GM18526 (cell line): ENCODE data around the gene MMP17.

Source experiments
- POLR2A ChIP-seq: IDR thresholded peaks from 3 replicates; pipeline ENCODE4 v1.6.1; 2011; ENCODE audit not compliant: insufficient read length; ENCODE audit errors: extremely low read depth

MMP17 gene

DNA sequence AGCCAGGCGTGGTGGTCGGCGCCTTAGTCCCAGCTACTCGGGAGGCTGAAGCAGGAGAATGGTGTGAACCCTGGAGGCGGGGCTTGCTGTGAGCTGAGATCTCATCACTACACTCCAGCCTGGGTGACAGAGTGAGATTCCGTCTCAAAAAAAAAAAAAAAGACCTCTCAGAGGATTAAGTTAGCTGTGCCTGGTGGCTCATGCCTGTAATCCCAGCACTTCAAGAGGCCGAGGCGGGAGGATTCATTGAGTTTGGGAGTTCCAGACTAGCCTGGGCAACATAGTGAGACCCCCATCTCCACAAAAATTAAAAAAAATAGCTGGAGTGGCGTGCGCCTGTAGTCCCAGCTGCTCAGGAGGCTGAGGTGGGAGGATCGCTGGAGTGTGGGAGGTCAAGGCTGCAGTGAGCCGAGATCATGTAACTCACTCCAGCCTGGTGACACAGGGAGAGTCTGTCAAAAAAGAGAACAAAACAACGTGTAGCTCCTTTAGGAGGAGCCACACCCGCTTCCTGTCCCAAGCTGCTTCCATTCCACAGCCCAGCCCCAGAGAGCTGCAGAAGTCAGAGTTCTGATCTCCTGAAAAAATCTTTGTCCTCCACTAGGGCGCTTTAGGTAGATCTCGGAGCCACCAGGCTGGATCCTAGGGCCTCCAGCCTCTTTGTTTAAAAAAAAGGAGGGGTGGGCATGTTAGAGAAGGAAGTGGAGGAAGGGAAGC lies 54.8 kb downstream of the MMP17 start:
- TF ChIP-seq POLR2A, result no peak

DNA sequence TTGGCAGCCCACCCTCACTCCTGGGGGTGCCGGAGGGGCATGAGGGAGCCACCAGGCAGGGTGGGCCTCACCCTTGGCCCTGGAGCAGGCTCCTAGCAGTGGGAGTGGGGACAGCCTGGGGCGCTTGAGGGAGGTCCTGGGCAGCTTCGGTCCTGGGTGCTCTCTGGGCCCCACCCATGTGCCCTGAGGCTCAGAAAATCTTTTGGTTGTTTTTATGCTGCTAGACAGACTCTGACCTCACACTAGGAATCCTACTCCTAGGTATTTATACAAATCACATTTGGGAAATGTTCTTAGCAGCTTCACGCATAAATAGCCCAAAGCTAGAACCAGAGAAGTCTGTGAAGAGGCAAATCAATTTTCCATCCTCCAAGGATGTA lies 55.3 kb downstream of the MMP17 start:
- TF ChIP-seq POLR2A, result no peak

DNA sequence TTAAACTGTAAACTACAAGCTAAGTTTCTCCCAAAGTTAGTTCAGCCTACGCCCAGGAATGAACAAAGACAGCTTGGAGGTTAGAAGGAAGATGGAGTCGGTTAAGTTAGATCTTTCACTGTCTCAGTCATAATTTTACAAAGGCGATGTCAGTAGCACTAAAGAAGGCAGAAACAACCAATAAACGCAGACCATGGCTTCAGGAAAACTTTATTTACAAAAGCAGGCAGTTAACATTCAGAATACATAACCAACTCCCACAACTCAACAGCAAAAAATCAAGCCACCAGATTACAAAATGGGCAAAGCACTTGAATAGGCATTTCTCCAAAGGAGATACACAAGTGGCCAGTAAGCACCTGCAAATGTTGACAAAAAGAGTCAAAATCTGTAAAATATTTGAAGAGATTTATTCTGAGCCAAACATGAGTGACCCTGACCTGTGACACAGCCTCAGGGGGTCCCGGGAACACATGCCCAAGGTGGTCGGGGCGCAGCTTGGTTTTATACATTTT lies 57.4 kb downstream of the MMP17 start:
- no peak for TF ChIP-seq POLR2A

DNA sequence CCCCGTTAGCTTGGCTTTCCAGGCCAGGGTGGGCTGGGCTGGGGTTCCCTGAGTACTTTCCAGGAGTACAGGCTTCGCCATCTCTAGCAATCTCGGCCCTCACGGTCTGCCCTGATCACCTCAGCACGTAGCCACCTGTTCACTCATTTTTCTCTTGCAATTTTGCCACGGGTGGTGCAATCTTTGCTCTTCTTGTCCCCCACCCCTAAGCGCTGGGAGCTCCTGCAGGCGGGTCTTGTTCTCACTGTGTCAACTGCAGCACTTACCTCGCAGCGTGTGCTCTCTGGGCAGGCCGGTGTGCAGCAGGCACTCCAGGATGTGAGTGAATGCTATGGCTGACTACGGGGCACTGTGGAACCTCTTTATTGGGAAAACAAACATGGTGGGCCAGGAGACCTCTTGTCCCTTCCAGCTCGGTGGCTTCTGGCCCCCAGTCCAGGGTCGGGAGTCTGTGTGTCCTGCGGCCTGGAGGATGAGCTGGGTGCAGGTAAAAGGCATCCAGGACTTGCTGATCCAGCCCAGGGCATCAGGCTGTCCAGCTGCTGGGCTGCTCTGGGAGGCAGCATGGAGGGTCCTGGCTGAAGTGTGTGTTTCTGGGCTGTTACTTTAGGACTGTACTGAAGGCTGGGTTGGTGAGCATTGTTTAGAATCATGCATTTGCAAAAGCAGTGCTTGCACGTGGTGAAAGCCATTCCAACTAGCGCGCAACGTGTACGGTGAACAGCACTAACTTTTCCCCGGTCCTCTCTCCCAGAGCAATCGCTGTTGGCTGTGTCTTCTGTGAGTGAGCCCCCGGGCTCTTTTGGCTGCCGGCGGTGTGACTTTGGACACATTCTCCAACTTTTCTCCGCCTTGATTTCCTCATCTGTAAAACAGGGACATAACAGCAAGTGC lies 64.8 kb downstream of the MMP17 start:
- TF ChIP-seq POLR2A, result no peak

DNA sequence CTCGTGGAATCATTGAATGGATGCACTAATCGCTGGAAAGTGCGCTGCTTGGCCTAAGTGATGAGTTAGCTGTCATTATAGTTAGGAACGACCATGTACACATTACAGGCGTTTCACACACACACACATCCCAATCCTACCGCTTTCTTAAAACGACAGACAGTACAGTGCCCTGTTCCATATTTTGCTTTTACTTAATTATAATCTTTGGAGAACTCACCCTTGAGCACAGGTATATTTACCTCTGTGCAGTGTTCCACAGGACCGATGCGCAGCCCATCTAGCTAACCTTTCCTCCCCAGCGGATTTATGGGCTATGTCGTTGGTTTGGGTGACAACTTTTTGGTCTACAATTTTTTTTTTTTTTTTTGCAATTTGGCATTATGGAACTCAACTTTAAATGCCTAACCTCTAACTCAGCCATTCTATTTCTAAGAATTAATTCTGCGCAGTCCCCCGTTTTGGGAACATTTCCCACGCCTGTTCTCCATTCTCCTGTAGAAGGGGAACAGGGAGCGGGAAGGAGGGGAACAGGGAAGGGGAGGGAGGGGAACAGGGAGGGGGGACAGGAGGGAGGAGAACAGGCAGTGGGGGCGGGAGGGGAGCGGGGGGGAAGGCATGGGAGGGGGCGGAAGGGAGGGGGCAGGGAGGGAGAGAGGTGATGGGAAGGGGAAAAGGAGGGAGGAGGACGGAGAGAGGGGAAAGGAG lies 65.6 kb downstream of the MMP17 start:
- no peak for TF ChIP-seq POLR2A

DNA sequence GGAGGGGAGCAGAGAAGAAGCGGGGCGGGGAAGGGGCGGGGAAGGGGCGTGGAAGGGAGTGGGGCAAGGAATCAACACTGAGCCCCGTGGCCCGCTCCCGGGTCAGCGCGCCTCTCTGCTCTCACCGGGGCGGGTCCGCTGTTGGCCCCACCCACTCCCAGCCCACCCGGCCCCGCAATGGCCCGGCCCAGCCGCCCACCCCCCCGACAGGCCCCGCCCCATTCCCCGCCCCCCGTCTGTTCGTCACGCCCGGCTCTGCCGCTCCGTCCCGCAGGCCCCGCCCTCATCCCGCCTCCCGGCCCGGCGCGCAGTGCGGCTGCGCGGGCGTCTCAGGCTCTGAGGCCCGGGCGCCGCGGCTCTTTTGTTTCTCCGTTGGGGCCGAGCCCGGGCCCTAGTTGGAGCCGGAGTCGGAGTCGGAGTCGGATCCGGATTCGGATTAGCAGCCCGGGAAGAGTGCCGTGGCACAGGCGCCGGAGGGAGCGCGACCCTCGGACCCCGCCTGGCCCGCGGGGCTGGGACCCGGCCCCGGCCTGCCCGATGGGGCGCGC lies 66.2 kb downstream of the MMP17 start, which contains the start of gene ULK1:
Gene ULK1, plus strand, starts transcription at position 310 of the 548 bp plus-strand sequence. CDS start 380 bp downstream, outside the sequence.
- TF ChIP-seq POLR2A, result peak; percentile 72

DNA sequence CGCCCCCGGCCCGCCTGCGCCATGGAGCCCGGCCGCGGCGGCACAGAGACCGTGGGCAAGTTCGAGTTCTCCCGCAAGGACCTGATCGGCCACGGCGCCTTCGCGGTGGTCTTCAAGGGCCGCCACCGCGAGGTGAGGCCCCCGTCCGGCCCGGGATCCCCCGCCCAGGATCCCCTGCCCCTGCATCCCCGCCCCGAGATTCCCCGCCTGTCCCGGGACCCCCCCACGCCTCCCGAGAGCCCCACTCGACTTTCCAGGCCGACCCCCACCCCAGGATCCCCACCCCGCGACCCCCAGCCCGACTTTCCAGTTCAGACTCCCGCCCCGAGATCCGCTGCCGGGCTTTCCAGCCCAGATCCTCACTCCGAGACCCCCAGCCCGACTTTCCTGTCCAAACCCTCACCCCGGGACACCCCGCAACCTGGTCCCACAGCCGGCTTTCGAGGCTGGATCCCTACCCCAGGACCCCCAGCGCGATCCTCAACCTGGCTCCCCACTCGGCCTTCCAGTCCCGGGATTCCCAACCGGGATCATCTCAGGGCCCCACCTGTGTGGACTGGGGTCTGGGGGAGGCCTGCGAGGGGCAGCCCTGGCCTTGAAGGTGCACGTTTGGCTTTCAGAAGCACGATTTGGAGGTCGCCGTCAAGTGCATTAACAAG lies 66.9 kb downstream of the MMP17 start:
- no peak for TF ChIP-seq POLR2A

DNA sequence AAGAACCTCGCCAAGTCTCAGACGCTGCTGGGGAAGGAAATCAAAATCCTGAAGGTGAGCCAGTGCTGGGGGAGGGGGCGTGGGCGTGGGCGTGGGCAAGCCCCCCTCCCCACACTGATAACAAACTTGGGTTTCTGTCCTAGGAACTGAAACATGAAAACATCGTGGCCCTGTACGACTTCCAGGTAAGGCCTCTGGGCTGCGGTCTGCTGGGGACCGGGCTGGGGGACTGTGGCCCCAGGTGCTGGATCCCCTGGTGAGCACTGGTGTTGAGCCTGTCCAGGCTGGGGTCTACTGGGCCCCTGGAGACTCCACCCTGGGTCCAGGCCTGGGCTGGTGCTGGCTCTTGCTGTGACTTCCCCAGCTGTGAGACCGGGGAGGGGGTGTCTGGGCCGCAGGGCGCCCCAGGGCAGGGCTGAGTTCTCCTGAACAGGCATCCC lies 67.5 kb downstream of the MMP17 start:
- TF ChIP-seq POLR2A, result no peak

DNA sequence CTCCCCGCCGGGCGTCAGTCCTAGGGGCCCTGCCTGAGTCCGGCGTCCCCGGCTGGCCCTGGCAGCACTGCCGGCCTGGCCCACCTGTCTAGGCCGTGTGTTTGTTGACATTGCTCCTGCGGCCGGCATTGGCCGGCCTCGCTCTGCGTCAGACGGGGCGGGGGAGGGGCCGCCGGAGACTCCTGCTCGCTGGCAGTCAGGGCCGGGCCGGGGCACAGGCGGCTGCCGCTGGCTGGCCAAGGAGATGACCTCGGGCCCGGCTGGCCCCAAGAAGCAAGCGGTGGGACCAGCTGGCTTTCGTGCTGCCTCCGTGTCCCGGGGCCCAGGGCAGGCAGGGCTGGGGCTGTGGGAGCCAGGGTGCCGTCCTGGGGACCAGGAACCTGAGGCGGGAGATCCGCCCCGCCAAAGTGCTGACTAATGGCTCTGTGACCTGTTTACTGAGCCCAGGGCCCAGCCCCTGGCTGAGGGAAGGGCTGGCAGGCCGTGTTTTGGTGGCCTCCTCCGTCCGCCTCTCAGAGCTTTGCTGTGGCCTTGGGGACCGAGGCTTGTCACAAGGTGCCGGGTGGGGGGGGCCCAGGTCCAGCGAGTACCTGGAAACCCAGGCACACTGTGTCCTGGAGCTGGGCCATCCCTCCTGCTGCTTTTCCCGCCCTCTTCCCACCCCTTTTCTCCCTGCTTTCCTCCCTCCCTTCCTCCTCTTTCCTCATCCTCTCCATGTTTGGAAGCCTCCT lies 68.1 kb downstream of the MMP17 start:
- TF ChIP-seq POLR2A, result no peak

DNA sequence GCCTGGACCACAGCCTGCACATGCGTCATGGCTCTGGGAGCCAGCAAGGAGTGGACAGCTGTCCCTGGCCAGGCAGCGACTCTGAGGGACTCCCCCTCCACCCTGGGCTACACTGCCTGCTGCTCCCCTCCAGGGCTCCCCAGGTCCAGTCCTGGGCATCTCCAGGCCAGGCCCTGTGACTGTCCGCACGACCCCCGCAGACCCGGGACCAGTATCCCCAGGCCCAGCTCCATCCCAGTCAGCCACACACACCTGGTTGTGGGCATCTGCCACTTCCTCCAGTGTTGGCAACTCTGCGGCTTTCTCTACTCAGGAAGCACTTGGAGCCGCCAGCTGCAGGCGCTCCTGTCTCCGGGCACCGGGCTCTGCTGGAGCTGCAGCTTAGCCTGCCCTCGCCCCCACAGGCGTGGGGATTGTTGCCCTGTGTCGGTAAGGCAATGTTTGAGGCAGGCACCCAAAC lies 68.6 kb downstream of the MMP17 start:
- no peak for TF ChIP-seq POLR2A

DNA sequence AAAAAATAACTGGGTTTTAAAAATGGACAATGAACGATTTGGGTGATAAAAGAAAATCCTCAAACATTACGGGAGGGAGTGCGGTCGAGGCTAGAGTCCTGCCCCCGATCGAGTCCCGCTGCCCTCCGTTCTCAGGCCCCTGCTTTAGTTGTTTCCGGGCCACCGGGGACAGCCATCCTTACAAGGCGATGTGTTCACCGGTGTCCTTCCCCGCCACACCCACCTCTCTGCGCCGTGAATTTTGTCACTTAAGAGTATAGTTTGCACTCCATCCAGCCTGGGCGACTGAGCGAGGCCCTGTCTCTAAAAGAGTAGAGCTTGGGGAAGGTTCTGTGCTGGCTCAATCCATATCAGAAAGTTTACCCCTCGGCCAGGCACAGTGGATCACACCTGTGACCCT lies 69.1 kb downstream of the MMP17 start:
- TF ChIP-seq POLR2A, result no peak

DNA sequence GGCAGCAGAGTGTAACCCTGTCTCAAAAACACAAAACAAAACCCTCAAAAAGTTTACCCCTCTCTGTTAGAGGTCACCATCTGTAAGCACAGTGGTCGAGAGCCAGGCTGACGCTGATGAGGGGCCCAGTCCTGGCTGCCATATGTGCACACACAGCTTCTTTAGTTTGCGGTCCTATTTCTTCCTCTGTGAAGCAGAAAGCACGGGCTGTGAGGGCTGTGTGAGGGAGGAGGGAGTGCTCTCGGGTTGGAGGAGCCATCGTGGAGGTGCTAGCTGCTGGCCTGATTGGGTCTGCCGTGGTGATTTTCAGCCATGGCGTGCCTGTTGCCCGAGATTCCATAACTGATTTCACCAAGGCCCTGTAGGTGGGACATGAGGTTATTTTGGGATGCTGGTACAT lies 69.7 kb downstream of the MMP17 start:
- TF ChIP-seq POLR2A, result no peak

DNA sequence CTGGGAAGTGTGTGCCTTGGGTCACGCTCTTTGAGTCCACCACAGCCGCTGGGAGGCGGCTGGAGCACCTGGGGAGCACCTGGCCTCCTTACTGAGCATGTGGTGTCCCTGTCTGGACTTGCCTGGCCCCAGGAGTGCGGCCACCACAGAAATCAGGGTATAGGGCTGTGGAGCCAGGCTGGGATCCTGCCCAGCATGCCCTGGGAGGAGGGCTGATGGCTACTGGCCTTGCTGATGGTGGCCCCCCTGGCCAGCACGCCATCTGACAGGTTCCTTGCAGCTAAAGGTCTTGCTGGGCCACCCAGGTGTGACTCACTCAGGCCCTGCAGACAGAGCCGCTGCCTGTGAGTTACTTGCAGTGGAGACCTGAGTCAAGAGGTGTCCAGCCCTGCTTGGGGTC lies 72.2 kb downstream of the MMP17 start:
- TF ChIP-seq POLR2A, result no peak
